IPS-15b (cell line): ENCODE results near the gene S100G.

Experiments
- H3K27me3 ChIP-seq: one replicate; pipeline ENCODE4 v1.6.1; 2013; ENCODE audit warnings: low read length; ENCODE audit not compliant: control insufficient read depth, insufficient read depth
- H3K36me3 ChIP-seq: one replicate; pipeline ENCODE4 v1.6.1; 2013; ENCODE audit warnings: low read length; ENCODE audit not compliant: control insufficient read depth, insufficient read depth
- H3K4me1 ChIP-seq: one replicate; pipeline ENCODE4 v1.6.1; 2013; ENCODE audit warnings: mild to moderate bottlenecking, low read length; ENCODE audit not compliant: control insufficient read depth, insufficient read depth
- H3K4me3 ChIP-seq: one replicate; pipeline ENCODE4 v1.5.1; 2013; ENCODE audit warnings: low read depth, low read length
- H3K9ac ChIP-seq: one replicate; pipeline ENCODE4 v1.6.1; 2013; ENCODE audit warnings: low read depth, mild to moderate bottlenecking, low read length
- H3K9me3 ChIP-seq: one replicate; pipeline ENCODE4 v1.6.1; 2013; ENCODE audit warnings: mild to moderate bottlenecking, low read length; ENCODE audit not compliant: control insufficient read depth, insufficient read depth

The S100G gene

GRCh38 chrX:16653424-16653823 is 3.5 kb downstream of the S100G start:
- Histone ChIP-seq H3K27me3 (no peaks in the 10 kb centered on the region), H3K9ac (no peak overlapping the region), H3K36me3 (no peaks in the 10 kb centered on the region), H3K4me1 (no peaks in the 10 kb centered on the region), H3K4me3 (no peak overlapping the region), H3K9me3 (no peaks in the 10 kb centered on the region)

GRCh38 chrX:16654093-16654492 is 4.1 kb downstream of the S100G start:
- H3K4me3 ChIP-seq = no peak overlapping the region

GRCh38 chrX:16658284-16658683 is 8.3 kb downstream of the S100G start:
- Histone ChIP-seq H3K9me3 (no peaks in the 10 kb centered on the region), H3K9ac (no peak overlapping the region), H3K27me3 (no peaks in the 10 kb centered on the region), H3K36me3 (no peaks in the 10 kb centered on the region), H3K4me1 (no peaks in the 10 kb centered on the region), H3K4me3 (no peak overlapping the region)

More at GRCh38 chrX:16654093-16654492, 4.1 kb downstream of the S100G start:
- Histone ChIP-seq H3K9me3 (no peaks in the 10 kb centered on the region), H3K36me3 (no peaks in the 10 kb centered on the region), H3K9ac (no peak overlapping the region), H3K27me3 (no peaks in the 10 kb centered on the region), H3K4me1 (no peaks in the 10 kb centered on the region)

- no peaks in the 10 kb centered on the region for H3K4me1 ChIP-seq
Observed at GRCh38 chrX:16659321-16659720, 9.4 kb downstream of the S100G start.

GRCh38 chrX:16661495-16661894 is 11.5 kb downstream of the S100G start:
- Histone ChIP-seq H3K4me3 (no peak overlapping the region), H3K9ac (no peak overlapping the region), H3K4me1 (no peaks in the 10 kb centered on the region), H3K36me3 (peaks cover 8% of the 10 kb centered on the region), H3K27me3 (no peaks in the 10 kb centered on the region), H3K9me3 (no peaks in the 10 kb centered on the region)

More at GRCh38 chrX:16659321-16659720, 9.4 kb downstream of the S100G start:
- no peaks in the 10 kb centered on the region for H3K27me3 ChIP-seq
- no peak overlapping the region for H3K9ac ChIP-seq
- no peak overlapping the region for H3K4me3 ChIP-seq
- no peaks in the 10 kb centered on the region for H3K36me3 ChIP-seq
- H3K9me3 ChIP-seq = no peaks in the 10 kb centered on the region

- Histone ChIP-seq H3K9me3 (no peaks in the 10 kb centered on the region), H3K36me3 (peaks cover 10% of the 10 kb centered on the region), H3K4me3 (no peak overlapping the region), H3K4me1 (no peaks in the 10 kb centered on the region), H3K9ac (no peak overlapping the region), H3K27me3 (no peaks in the 10 kb centered on the region)
Observed at GRCh38 chrX:16662402-16662801, 12.4 kb downstream of the S100G start.

- no peaks in the 10 kb centered on the region for H3K27me3 ChIP-seq
Observed at GRCh38 chrX:16664074-16664473, 14.1 kb downstream of the S100G start.

GRCh38 chrX:16664626-16665025 is 14.7 kb downstream of the S100G start:
- no peaks in the 10 kb centered on the region for H3K27me3 ChIP-seq
- no peak overlapping the region for H3K4me3 ChIP-seq
- peaks cover 16% of the 10 kb centered on the region for H3K36me3 ChIP-seq
- no peak overlapping the region for H3K9ac ChIP-seq
- no peaks in the 10 kb centered on the region for H3K4me1 ChIP-seq
- no peaks in the 10 kb centered on the region for H3K9me3 ChIP-seq

More at GRCh38 chrX:16664074-16664473, 14.1 kb downstream of the S100G start:
- H3K4me1 ChIP-seq = no peaks in the 10 kb centered on the region
- H3K9ac ChIP-seq = no peak overlapping the region
- H3K4me3 ChIP-seq = no peak overlapping the region
- H3K9me3 ChIP-seq = no peaks in the 10 kb centered on the region
- peaks cover 16% of the 10 kb centered on the region for H3K36me3 ChIP-seq

GRCh38 chrX:16665089-16665488 is 15.1 kb downstream of the S100G start:
- Histone ChIP-seq H3K4me1 (no peaks in the 10 kb centered on the region), H3K4me3 (no peak overlapping the region), H3K36me3 (peaks cover 19% of the 10 kb centered on the region), H3K9ac (no peak overlapping the region), H3K9me3 (no peaks in the 10 kb centered on the region), H3K27me3 (no peaks in the 10 kb centered on the region)

GRCh38 chrX:16666541-16666940 is 16.6 kb downstream of the S100G start:
- Histone ChIP-seq H3K36me3 (peaks cover 22% of the 10 kb centered on the region), H3K4me3 (no peak overlapping the region), H3K27me3 (no peaks in the 10 kb centered on the region), H3K9ac (no peak overlapping the region), H3K9me3 (no peaks in the 10 kb centered on the region), H3K4me1 (no peaks in the 10 kb centered on the region)

GRCh38 chrX:16671005-16671404 is 21.0 kb downstream of the S100G start:
- Histone ChIP-seq H3K9ac (no peak overlapping the region), H3K4me1 (no peaks in the 10 kb centered on the region), H3K27me3 (no peaks in the 10 kb centered on the region), H3K9me3 (no peaks in the 10 kb centered on the region), H3K4me3 (no peak overlapping the region), H3K36me3 (peaks cover 18% of the 10 kb centered on the region)

GRCh38 chrX:16678689-16679088 is 28.7 kb downstream of the S100G start:
- no peaks in the 10 kb centered on the region for H3K4me1 ChIP-seq
- no peaks in the 10 kb centered on the region for H3K27me3 ChIP-seq
- no peak overlapping the region for H3K4me3 ChIP-seq
- no peaks in the 10 kb centered on the region for H3K9me3 ChIP-seq
- H3K36me3 ChIP-seq = peaks cover 32% of the 10 kb centered on the region
- no peak overlapping the region for H3K9ac ChIP-seq
